ENCODE measurements around the gene INHBE. TPM values are rescaled to one million over a fixed set of nuclear protein-coding genes. Genes with fewer than 3 reads are reported as not detected.
"Not testable (repeated sequence)": the region's sequence is repeated elsewhere in the genome, so short reads cannot be mapped to it uniquely, and the experiment has no call there.

INHBE gene, protein sequence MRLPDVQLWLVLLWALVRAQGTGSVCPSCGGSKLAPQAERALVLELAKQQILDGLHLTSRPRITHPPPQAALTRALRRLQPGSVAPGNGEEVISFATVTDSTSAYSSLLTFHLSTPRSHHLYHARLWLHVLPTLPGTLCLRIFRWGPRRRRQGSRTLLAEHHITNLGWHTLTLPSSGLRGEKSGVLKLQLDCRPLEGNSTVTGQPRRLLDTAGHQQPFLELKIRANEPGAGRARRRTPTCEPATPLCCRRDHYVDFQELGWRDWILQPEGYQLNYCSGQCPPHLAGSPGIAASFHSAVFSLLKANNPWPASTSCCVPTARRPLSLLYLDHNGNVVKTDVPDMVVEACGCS
- total RNA-seq (2014; rRNA removed; shearing (Covaris generic)), result 0.34 TPM in 1 of 2 replicates, not detected in the other
- polyA plus RNA-seq (2015; cell fraction: cytosol; rRNA removed), result 0.54 and 0.68 TPM in 2 replicates
- not detected in 2 replicates for polyA plus RNA-seq (2015; cell fraction: nucleus; rRNA removed)

GRCh38 chr12:57454566-57455373 lies at the start of gene INHBE:
Gene INHBE (plus strand): TSS chr12:57455307. CDS start chr12:57455537, 230 bp downstream.
- no peak for DNase-seq (ENCODE audit: low read depth, low spot score)
- in situ Hi-C loops (cut with HindIII; ENCODE audit: low pct_unique_long_range_greater_than_20kb, low sequenced_read_pairs), result no loop called here

DNA sequence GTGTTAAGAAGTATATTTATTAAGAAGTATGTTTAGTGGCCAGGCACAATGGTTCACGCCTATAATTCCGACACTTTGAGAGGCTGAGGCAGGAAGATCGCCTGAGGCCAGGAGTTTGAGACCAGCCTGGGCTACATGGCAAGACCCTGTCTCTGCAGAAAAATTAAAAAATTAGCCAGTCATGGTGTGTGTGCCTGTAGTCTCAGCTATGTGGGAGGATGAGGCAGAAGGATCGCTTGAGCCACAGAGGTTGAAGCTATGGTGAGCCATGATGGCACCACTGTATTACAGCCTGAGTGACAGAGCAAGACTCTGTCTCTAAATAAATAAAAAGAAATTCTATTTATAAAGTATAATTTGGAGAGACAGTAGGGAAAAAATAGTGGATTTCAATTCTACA lies 44.6 kb upstream of the INHBE start:
- no peak for DNase-seq (ENCODE audit: low read depth, low spot score)
- in situ Hi-C loops (cut with HindIII; ENCODE audit: low pct_unique_long_range_greater_than_20kb, low sequenced_read_pairs), result no loop called here

DNA sequence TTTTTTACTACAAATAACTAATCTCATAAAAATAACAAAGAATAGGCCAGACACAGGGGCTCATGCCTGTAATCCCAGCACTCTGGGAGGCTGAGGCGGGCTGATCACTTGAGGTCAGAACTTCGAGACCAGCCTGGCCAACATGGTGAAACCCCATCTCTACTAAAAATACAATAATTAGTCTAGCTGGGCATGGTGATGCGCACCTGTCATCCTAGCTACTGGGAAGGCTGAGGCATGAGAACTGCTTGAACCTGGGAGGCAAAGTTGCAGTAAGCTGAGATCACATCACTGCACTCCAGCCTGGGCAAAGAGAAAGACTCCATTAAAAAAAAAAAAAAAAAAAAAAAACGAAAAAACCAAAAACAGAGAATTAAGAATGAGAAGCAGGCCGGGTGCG lies 40.9 kb upstream of the INHBE start:
- in situ Hi-C loops (cut with HindIII; ENCODE audit: low pct_unique_long_range_greater_than_20kb, low sequenced_read_pairs); DNase-seq (ENCODE audit: low read depth, low spot score): not testable (repeated sequence)

GRCh38 chr12:57415088-57415487 lies 40.0 kb upstream of the INHBE start:
- no peak for DNase-seq (ENCODE audit: low read depth, low spot score)
- in situ Hi-C loops (cut with HindIII; ENCODE audit: low pct_unique_long_range_greater_than_20kb, low sequenced_read_pairs), result no loop called here

- no peak for DNase-seq (ENCODE audit: low read depth, low spot score)
- in situ Hi-C loops (cut with HindIII; ENCODE audit: low pct_unique_long_range_greater_than_20kb, low sequenced_read_pairs), result no loop called here
Measured at GRCh38 chr12:57416039-57416996, 38.8 kb upstream of the INHBE start.

GRCh38 chr12:57418255-57418654 lies 36.9 kb upstream of the INHBE start:
- DNase-seq (ENCODE audit: low read depth, low spot score), result no peak
- in situ Hi-C loops (cut with HindIII; ENCODE audit: low pct_unique_long_range_greater_than_20kb, low sequenced_read_pairs), result no loop called here

- DNase-seq (ENCODE audit: low read depth, low spot score), result no peak
- in situ Hi-C loops (cut with HindIII; ENCODE audit: low pct_unique_long_range_greater_than_20kb, low sequenced_read_pairs), result no loop called here
Measured at GRCh38 chr12:57419495-57419894, 35.6 kb upstream of the INHBE start.

- DNase-seq (ENCODE audit: low read depth, low spot score), result no peak
- in situ Hi-C loops (cut with HindIII; ENCODE audit: low pct_unique_long_range_greater_than_20kb, low sequenced_read_pairs), result no loop called here
Measured at GRCh38 chr12:57420482-57420881, 34.6 kb upstream of the INHBE start.

DNA sequence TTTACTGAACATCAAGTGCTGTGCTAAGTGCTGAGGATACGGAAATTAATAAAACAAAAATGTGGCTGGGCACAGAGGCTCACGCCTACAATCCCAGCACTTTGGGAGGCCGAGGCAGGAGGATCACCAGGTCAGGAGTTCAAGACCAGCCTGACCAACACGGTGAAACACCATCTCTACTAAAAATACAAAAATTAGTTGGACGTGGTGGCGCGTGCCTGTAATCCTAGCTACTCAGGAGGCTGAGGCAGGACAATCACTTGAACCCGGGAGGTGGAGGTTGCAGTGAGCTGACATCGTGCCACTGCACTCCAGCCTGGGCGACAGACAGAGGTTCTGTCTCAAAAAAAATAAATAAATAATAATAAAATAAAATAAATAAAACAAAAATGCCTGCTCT lies 28.2 kb upstream of the INHBE start:
- DNase-seq (ENCODE audit: low read depth, low spot score), result not testable (repeated sequence)

DNA sequence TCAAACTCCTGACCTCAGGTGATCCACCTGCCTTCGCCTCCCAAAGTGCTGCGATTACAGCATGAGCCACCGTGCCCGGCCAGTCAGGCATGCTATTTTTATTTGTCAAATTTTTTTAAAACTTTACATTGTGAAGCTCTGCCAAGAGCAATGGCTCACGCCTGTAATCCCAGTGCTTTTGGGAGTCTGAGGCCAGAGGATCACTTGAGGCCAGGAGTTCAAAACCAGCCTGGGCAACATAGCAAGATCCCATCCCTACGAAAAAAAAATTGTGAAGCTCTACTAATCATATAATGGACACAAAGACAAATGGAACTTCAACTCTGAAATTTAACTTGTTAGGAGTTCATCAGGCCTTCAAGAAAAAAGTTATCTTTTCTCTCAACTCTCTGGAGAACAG lies 26.1 kb upstream of the INHBE start:
- in situ Hi-C loops (cut with HindIII; ENCODE audit: low pct_unique_long_range_greater_than_20kb, low sequenced_read_pairs), result no loop called here
- DNase-seq (ENCODE audit: low read depth, low spot score), result no peak

More for the DNA sequence above, 28.2 kb upstream of the INHBE start:
- in situ Hi-C loops (cut with HindIII; ENCODE audit: low pct_unique_long_range_greater_than_20kb, low sequenced_read_pairs), result not testable (repeated sequence)

DNA sequence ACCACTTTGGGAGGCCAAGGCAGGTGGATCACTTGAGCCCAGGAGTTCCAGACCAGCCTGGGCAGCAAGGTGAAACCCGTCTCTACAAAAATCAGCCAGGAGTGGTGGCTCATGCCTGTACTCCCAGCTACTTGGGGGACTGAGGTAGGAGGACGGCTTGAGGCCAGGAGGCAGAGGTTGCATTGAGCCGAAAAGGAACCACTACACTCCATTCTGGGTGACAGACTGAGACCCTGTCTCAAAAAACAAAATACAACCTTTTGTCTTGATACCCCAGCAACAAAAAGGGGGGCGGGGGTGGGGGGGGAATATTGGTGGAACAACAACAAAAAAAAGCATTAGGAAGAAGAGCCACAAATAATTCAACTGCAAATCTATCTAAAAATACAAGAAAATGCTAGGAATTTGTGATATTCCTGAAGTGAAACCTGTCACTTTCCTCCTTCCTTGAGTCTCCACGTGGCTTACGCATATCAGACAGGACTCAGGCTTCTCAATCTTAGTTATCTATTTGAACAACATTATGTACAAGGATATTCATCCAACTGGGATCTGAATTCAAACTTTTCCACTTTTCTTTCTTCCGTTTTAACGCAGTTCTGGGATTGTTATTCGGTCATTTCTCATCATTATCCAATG lies 25.5 kb upstream of the INHBE start:
- DNase-seq (ENCODE audit: low read depth, low spot score), result no peak
- in situ Hi-C loops (cut with HindIII; ENCODE audit: low pct_unique_long_range_greater_than_20kb, low sequenced_read_pairs), result no loop called here

GRCh38 chr12:57430112-57430930 lies 24.8 kb upstream of the INHBE start:
- peak; percentile 28 for DNase-seq (ENCODE audit: low read depth, low spot score)
- in situ Hi-C loops (cut with HindIII; ENCODE audit: low pct_unique_long_range_greater_than_20kb, low sequenced_read_pairs), result no loop called here

- in situ Hi-C loops (cut with HindIII; ENCODE audit: low pct_unique_long_range_greater_than_20kb, low sequenced_read_pairs), result no loop called here
- peak; percentile 95 for DNase-seq (ENCODE audit: low read depth, low spot score)
Measured at GRCh38 chr12:57430931-57431566, 24.1 kb upstream of the INHBE start, which contains the start of gene R3HDM2. Gene R3HDM2 (minus strand): TSS chr12:57431043. CDS start chr12:57310428, 120,615 bp downstream.

DNA sequence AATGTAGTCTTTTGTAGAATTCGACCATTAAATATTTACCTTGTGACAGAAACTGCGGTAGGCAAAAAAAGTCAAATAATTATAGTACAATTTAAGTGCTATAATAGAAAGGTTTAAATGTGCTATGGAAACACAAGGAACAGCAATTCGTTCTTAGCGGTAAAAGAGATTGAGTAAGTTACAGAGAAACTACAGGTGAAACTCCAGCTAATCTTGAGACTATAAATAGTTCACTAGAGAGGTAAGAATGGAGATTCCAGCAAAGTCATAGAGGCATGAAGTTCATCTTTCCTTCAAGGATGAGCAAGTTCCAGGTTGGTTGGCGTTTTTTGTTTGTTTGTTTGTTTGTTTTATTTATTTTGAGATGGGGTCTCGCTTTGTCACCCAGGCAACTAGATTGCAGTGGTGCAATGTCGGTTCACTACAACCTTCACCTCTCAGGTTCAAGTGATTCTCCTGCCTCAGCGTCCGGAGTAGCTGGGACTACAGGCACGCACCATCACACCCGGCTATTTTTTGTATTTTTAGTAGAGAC lies 23.4 kb upstream of the INHBE start:
- in situ Hi-C loops (cut with HindIII; ENCODE audit: low pct_unique_long_range_greater_than_20kb, low sequenced_read_pairs), result no loop called here
- DNase-seq (ENCODE audit: low read depth, low spot score), result no peak

DNA sequence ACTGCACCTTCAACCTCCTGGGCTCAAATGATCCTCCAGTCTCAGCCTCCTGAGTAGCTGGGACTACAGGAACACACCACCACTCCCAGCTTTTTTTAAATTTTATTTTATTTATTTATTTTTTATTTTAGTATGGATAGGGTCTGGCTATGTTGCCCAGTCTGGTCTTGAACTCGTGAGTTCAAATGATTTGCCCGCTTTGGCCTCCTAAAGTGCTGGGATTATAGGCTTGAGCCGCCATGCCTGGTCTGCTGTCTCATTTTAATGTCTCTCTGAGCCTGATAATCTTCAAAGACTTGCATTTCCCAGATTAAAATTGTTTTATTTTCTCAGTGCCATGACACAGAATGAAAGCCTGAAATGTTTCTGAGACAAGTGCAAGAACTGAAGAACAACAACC lies 21.7 kb upstream of the INHBE start:
- in situ Hi-C loops (cut with HindIII; ENCODE audit: low pct_unique_long_range_greater_than_20kb, low sequenced_read_pairs), result no loop called here

More for the DNA sequence above, 21.7 kb upstream of the INHBE start:
- DNase-seq (ENCODE audit: low read depth, low spot score), result no peak
